Posterior vena cava (tissue), 2 donors: ENCODE data around the gene CCDC154. TPM values are rescaled to one million over a fixed set of nuclear protein-coding genes. Genes with fewer than 3 reads are reported as not detected.
A peak's percentile ranks its signal among the peaks of the same experiment; 100 is the strongest.
"Not testable (repeated sequence)": the region's sequence is repeated elsewhere in the genome, so short reads cannot be mapped to it uniquely, and the experiment has no call there.

ENCODE experiments used
- DNase-seq: peaks from one replicate; pipeline ENCODE4 v3.0.0-alpha.2; 2020; ENCODE audit warnings: low spot score
- intact Hi-C, 2 donors: fragments of 100-400 bp; cut with DNase I; formaldehyde crosslinking; loops; one replicate each; pipeline versions ENCODE4 v1.14.1 to v1.14.2; 2022 to 2023
- long read RNA-seq, 2 donors: library from polyadenylated mRNA; unstranded; transcript quantifications; one replicate each; pipeline ENCODE4 v2.0.0, GENCODE V29; 2020 to 2021
- total RNA-seq, 2 donors: library from RNA; stranded (reverse); fragmentation: NEBNext Ultra II Directional; extraction: Animal tissue kit (Norgen Biotek cat#: 25700); gene quantifications; one replicate each; pipeline ENCODE4 v1.2.1, GENCODE V29; 2021
- donor health status: DM: yes; HTN: yes; CAD: no.
- donor health status: DM: yes; HTN: yes; CAD: no.

The CCDC154 gene, protein sequence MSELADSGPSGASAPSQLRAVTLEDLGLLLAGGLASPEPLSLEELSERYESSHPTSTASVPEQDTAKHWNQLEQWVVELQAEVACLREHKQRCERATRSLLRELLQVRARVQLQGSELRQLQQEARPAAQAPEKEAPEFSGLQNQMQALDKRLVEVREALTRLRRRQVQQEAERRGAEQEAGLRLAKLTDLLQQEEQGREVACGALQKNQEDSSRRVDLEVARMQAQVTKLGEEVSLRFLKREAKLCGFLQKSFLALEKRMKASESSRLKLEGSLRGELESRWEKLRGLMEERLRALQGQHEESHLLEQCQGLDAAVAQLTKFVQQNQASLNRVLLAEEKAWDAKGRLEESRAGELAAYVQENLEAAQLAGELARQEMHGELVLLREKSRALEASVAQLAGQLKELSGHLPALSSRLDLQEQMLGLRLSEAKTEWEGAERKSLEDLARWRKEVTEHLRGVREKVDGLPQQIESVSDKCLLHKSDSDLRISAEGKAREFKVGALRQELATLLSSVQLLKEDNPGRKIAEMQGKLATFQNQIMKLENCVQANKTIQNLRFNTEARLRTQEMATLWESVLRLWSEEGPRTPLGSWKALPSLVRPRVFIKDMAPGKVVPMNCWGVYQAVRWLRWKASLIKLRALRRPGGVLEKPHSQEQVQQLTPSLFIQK
- under 1 TPM; 0.42 to 0.76 TPM for total RNA-seq
- long read RNA-seq, donor 1, result 0 reads
- long read RNA-seq, donor 2, result 0 reads

DNA sequence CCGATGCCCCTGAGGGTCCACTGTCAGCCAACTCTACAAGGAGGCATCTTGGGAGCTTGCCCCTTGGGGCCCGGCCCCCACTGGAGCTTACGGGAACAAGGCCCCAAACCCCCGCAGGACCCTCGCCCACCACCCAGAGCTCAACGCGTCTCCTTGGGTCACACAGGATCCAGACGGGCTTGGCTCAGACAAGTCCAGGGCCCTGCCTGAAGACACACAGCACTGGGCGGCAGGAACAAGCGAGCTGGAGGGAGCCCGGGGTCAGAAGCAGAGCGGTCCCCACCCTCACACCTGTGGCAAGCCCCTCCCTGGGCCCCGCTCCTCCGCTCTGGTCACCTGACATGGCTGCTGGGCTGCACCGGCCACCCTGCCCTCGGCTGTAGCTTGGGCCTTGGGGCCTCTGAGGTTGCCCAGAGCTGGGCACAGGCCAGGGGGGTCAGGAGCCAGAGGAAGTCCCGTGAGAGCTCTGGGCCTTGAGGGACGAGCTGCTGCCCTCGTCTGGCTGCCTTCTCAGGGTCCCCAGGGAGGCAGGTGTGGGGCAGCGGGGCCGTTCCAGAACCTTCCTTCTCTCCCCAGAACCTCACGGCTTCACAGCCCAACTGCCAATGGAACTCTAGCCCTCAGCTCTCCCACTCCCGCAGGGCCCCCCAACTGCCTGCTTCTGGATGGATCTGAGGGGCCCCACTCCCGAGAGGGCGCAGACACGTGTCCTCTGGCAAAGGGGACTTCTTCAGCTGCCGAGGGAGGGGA, at the start of gene CCDC154:
CCDC154 (minus strand) TSS at position 577 of the 750 bp plus-strand sequence; CDS start at position 343, 234 bp downstream.
- intact Hi-C loops, result no loop called here
- no peak for DNase-seq

- intact Hi-C loops, result loop anchor here in 1 of 2 donors (5.0 to 10.0 kb wide), 3 partner anchors 61 to 201 kb away; no protein-coding TSS in a partner anchor
- DNase-seq, result no peak
These were observed 49.4 kb upstream of the CCDC154 start for GRCh38 chr16:1493746-1494094.

- peak; percentile 94 for DNase-seq
- intact Hi-C loops, result loop anchor here in 1 of 2 donors (5.0 to 10.0 kb wide), 3 partner anchors 62 to 202 kb away; no protein-coding TSS in a partner anchor
These were observed 48.8 kb upstream of the CCDC154 start, which contains the start of gene TELO2 for GRCh38 chr16:1492923-1493745. Gene TELO2 (plus strand): TSS chr16:1493360. CDS start chr16:1494282, 922 bp downstream.

- intact Hi-C loops, result loop anchor here in 1 of 2 donors (5.0 to 10.0 kb wide), 3 partner anchors 62 to 202 kb away; no protein-coding TSS in a partner anchor
- DNase-seq, result no peak
These were observed 47.9 kb upstream of the CCDC154 start for GRCh38 chr16:1492082-1492922.

GRCh38 chr16:1491327-1491726, 47.0 kb upstream of the CCDC154 start:
- intact Hi-C loops, result loop anchor here in 1 of 2 donors (5.0 to 10.0 kb wide), 3 partner anchors 63 to 203 kb away; no protein-coding TSS in a partner anchor
- no peak for DNase-seq

GRCh38 chr16:1489077-1489476, 44.7 kb upstream of the CCDC154 start:
- intact Hi-C loops, result no loop called here
- no peak for DNase-seq

DNA sequence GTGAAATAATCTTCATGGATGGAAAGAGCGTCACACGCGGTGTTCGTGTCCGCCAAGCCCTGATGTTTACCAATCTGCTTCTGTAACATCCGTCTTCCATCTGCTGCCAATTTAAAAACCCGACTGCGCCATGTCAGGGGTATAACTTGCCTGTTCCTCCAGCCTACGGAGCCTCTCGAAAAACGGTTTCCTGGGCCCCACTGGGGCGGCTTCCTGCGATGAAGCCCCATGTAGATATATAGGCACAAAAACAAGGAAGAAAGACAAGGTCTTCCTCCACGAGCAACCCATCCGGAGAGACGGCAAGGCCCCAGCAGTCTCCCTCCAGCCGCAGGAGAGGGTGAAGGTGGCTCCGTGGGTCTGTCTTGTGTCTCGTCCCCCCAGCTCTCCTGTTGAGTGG, 44.3 kb upstream of the CCDC154 start, which contains the start of gene PTX4:
PTX4 (minus strand) TSS at position 326 of the 400 bp plus-strand sequence; CDS start at position 291, 35 bp downstream.
- intact Hi-C loops, result no loop called here
- no peak for DNase-seq

DNA sequence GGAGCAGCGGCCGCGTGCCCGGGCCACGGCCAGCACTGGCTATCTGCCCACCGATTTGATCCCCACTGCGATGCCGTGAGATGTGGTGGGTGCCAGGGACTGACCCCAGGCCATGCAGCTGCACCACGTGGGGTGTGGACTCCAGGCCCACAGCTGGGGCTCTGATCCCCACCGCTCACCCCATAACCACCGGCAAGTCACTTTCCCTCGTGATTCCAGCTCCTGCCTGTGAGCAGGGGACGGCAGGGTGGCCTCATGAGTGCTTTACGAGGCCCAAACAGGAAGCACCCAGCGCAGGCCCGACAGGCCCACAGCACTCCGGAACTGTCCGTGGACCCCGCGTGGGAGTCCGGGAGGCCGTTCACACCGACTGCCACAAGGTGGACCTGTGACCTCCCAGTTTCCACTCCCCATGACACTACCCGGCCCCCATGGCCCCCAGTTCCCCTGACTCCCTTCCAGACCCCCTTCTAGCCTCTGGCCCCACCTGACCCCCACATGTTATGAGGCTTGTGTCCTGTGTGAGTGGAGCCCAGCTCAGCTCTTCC, 43.8 kb upstream of the CCDC154 start:
- DNase-seq, result no peak
- intact Hi-C loops, result no loop called here

DNA sequence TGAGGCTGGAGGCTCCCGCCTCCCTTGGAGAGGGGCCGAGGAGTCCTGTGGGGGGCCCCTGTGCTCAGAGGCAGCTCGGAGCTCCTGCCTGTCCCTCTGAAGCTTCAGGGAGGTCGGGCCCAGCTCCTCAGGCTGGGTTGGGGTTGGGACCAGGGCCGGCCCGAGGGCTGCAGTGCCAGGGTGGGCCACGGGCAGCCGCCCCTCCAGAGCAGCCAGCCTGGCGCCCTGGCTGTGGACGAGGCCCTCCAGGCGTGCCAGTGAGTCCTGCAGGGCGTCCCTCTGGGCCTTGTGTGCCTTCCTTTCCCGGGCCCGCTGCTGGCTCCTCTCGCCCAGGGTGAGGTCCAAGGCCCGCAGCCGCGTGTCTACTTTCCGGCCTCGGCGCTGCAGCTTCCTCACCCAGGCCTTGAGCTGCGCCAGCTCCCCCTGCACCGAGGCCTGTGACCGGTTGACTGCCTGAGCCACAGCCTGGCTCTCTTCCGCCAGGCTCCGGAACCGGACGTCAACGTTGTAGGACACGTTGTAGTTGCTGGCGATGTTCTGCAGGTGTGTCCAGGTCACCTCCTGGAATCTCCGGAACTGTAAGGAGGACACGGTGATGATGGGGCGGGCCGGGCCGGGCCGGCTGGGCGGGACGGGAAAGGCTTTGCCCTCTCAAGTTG, 43.2 kb upstream of the CCDC154 start:
- intact Hi-C loops, result no loop called here
- DNase-seq, result no peak

DNA sequence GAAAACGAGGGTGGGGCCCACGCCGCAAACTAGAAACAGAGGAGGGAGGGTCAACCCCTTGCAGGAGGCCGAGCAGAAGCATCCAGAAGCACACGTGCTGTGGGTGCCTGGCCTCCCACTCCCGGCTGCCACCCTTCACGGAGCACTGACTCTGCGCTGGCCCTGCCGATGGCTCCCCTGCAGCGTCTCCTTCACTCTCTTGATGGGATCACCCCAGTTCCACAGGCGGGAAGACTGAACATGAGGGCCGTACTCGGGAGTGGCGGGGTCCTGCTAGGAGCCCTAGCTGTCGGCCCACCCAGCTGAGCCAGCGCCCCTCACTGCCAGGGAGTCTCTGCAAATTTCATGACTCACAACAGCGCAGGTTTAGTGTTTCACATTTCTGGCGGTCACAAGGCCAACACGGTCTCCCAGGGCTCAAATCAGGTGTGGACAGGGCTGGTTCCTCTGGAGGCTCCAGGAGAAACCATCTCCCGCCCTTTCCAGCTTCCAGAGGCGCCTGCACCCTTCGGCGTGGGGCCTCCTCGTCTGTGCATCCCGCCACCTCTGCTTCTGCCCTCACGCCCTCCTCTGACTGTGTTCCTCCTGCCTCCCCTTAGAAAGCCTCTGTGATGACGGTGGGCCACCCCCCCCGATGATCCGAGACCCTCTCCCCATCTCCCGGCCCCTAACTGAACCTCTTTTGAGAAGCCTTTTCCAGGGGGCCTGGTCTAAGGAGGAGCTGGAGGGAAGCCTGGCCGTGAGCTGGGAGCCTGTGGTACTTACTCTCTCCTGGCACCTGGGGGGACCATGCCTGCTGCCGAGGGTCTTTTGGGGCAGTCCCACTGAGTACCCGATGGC, 42.4 kb upstream of the CCDC154 start:
- intact Hi-C loops, result no loop called here
- no peak for DNase-seq

DNA sequence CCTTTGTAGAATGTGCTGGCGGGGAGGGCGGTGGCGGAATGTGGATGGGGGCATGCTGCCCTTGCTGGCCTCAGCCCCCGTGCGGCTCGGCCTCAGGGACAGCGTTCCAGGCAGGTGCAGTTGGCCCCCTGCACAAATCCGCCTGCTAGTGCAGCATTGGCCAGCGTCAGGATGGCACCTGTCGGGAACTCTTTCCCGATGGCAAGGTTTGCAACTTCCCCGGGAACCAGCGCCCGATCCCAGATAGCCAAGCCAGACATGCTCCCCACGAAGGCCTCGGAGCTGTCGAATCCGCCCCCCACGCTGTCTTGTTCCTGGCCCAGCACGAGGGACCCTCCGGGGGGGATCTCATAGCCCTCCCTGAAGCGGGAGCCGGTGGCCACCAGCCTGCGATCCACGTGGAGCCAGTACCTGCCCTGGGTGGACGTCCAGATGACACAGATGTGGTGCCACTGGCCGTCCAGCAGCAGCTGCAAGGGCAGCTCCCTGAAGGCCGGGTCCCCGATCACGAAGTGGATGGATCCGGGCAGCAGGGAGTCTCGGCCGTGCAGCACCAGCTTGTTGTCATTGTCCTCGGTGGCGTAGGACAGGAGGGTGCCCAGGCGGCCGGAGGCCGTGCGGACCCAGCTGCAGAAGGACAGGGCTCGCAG, 41.6 kb upstream of the CCDC154 start:
- intact Hi-C loops, result no loop called here
- DNase-seq, result no peak

DNA sequence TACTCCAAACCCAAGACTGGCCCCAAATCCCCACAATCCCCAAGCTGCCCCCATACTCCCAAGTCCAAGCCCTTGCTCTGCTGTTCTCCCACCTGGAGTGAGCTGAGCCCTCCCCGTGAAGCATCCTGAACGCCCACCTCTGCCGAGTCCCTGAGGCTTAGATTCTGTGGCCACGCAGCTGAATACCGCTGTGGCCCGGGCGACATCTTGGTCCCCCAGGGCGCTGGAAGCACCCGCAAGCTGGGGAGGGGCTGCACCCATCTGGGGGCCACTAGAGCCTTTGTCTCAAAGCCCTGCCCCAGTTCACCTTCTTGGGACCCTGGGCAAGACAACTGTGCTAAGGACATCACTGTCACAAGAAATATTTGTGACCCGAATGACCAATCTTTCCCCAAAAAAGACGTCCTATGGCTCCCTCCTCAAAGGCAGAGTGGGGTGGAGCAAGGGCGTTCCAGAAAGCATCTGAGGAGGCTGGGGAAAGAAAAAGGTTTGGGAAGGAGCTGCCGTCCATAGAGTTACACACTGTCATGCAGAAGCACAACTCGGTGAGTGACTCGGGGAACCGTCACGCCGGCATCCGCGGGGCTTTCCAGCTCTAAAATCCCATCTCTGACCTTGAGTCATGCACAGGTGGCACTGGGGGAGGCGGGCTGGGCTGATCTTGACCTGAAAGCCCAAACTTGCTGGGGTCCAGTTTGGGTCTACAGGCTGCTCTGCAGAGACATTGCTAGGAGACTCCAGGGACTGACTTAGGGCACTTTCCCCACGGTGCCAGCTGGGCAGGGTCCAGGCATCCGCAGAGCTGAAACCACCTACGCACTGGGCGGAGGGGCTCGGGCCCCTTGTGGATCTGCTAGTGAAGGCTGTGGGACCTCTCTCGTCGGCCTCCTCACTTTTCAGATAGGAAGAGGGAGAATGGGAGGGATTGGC, 37.8 kb upstream of the CCDC154 start:
- intact Hi-C loops, result no loop called here

GRCh38 chr16:1478937-1479336, 34.6 kb upstream of the CCDC154 start:
- DNase-seq, intact Hi-C loops: not testable (repeated sequence)

More for the DNA sequence above, 37.8 kb upstream of the CCDC154 start:
- DNase-seq, result no peak

- intact Hi-C loops, result no loop called here
- no peak for DNase-seq
These were observed 32.7 kb upstream of the CCDC154 start for GRCh38 chr16:1477033-1477432.
